GM21515 (cell line): ENCODE measurements around the gene NELFCD.
"Not testable (repeated sequence)": the region's sequence is repeated elsewhere in the genome, so short reads cannot be mapped to it uniquely, and the experiment has no call there.

Source experiments
- ATAC-seq: cut with Tn5 transposase; IDR thresholded peaks from one replicate; pipeline ENCODE4 v1.9.1; 2021; ENCODE audit not compliant: unreplicated experiment

The NELFCD gene

DNA sequence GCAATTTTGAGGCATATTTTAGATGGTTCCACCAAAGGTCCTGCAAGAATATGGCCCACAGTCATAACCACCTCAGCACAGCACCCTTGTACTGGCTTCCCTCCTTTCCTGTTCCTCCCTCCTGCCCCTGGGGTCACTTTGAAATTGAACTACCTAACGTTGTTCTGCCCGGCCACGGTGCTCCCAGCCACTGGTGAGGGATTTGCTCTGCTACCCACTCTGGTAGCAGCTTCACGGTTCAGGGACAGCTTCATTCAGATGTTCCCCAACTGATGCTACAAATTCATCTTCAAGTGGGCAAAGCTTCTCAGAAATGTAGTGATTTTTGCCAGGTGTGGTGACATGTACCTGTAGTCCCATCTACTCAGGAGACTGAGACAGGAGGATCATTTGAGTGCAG, 7.9 kb upstream of the NELFCD start:
- ATAC-seq = no peak

DNA sequence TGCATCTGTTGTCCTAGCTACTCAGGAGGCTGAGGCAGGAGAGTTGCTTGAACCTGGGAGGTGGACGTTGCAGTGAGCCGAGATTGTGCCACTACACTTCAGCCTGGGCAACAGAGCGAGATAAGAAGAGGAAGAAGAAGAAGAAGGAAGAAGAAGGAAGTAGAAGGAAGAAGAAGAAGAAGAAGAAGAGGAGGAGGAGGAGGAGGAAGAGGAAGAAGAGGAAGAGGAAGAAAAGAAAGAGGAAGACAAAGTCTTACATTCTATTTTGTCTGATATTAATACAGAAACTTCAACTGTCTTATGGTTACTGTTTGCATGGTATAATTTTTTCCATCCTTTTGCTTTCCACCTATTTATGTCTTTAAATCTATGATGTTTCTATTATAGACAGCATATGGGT, 7.2 kb upstream of the NELFCD start:
- no peak for ATAC-seq

DNA sequence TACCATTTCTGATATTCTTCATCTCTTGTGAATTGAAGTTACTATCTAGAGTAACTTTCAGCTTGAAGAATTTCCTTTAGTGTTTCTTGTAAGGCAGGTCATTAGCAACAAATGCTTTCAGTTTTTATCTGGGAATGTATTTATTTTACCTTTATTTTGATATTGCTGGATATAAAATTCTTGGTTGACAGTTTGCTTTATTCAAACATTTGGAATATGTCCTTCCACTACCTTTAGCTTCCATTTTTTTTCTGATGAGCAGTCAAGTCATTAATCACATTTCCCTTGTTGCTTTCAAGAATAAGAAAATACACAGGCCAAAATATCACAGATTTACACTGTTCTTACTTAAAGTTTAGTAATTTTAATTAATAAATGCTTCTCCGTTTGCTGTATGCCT, 5.7 kb upstream of the NELFCD start:
- ATAC-seq = no peak

DNA sequence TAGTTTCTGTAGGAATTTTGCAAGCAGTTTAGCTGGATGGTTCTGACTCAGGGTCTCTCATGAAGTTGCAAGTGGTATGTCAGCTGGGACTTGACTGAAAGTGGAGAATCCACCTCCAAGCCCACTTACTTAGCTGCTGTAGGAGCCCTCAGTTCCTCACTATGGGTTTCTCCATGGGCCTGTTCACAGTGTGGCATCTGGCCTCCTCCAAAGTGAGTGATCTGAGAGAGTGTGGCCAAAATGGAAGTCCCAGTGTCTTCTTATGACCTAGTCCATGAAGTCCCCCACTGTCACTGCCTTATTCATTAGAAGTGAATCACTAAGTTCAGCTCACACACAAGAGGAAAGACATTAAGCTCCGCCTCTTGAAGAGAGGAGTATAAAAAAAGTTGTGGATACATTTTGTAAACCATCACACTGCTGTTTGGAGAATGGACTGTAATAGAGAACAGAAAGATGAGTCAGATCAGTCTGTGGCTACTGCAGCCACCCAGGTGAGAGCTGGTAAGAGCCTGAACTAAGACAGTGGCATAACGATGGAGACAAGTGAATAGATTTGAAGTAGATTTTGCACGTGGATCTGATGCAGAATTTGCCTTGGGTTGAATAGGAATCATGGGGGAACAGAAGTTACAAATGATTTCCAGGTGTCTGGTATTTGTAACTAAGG, 4.9 kb upstream of the NELFCD start:
- no peak for ATAC-seq

DNA sequence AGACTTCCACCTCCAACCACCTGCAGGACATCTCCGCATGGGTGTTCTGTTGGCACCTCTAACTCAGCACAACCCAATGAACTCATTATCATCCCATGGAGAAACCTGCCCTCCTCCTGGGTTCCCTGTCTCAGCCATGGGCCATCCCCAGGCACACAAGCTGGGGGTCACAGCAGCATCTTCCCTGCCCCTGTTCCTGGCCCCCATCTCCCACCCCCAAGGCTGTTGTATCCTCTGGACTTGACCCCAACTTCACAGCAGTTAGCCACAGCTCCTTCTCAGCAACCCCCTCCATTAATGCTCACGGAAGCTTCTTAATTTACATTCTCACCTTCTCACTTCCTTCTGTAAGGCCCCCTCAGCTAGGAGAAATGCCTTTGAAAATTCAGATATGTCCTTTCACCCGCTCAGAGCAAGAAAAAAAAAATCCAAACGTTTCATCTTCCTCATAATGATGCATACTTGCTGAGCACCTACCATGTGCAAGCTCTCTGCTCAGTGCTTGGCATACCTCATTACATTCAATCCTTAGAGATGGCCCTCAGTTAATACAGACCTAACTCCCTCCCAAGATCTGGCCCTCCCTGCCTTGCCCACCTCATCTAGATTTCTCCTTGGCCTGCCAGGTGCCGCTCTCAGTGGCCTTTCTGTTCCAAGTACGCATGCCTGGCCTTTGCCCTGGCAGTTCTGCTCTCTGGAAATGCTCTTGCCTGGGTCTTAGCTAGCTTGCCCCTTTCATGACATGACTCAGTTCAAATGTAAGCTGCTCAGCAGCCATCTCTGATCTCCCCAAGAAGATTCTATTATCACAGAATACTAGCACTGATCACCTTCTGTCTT, 2.5 kb upstream of the NELFCD start:
- no peak for ATAC-seq

DNA sequence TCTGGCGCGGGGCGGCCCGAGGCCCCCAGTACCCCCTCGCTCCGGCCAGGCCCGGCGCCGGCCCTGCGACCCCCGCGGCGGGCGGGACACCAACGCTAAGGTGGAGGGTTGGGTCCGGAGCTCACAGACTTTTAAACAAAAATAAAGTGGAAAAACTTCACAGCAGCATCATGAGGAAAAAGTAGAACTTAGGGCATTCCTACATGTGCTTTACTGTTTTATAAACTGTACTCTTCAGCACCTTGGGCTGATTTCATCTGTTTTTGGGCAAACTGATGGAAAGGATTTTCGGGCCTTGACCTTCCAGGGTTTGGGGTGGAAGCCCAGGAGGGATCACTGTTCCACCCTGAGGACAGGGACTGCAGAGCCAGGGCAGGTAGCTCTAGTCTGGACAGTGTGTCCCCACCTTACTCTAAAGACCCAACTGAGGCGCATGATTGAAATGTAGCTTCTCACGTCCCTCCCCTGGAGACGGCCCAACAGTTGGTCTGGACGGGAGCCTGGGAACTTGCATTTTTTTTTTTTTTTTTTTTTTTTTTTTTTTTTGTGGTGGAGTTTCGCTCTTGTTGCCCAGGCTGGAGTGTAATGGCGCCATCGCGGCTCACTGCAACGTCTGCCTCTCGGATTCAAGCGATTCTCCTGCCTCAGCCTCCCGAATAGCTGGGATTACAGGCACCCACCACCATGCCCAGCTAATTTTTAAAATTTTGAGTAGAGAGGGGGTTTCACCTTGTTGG, 740 bp downstream of the NELFCD start:
- no peak for ATAC-seq

DNA sequence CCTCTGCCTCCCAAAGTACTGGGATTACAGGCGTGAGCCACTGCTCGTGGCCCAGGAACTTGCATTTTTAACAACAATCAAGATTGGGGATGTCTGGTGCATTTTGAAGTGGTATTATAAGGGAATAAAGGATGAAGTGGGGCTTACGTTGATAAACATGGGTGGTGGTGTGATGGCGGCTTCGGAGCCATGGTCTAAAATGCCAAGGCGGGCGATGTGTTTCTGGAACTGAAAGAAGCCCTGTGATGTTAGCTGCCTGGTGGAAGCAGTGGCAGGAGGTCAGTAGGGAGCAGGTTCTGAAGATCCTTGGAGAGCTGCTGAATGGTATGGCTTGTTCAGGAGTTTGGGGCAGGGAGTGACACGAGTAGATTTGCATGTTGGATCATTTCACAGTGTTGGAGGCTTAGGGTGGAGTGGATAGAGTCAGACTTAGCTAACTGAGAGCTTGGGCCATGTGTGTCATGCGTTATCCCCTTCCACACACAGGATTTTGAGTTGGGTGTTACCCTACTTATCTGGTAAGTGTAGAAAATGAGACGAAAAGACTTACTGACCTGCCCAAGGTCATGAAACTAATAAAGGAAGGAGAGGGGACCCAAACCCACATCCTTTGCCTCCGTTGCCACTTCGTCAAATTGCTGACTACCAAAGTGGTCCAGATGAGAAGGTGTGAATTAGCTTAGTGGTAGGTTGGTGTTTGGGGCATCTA, 1.5 kb downstream of the NELFCD start:
- ATAC-seq = no peak

DNA sequence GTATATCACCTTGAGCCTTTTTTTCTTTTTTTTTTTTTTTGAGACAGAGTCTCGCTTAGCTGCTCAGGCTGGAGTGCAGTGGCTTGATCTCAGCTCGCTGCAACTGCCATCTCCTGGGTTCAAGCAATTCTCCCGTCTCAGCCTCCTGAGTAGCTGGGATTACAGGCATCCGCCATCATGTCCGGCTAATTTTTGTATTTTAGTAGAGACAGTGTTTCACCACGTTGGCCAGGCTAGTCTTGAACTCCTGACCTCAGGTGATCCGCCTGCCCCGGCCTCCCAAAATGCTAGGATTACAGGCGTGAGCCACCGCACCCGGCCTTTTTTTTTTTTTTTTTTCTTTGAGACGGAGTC, 2.0 kb downstream of the NELFCD start:
- not testable (repeated sequence) for ATAC-seq

DNA sequence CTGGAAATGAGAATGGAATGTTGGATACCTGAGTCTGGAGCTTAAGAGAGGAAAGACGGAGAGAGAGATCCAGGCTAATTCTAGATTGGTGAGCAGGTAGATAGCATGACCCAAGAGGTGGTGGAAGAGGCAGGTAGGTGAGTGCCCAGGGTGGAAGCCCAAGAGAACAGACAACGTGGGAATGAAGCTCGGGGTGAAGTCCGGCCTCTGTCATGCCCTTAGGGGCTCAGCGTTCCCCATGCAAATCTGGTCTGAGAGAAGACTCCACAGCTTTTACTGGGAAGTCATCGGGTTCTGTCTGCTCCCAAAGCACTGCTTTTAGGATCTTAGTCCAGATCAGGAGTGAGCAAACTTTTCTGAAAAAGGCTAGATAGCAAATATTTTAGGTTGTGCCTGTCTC, 3.6 kb downstream of the NELFCD start:
- no peak for ATAC-seq

DNA sequence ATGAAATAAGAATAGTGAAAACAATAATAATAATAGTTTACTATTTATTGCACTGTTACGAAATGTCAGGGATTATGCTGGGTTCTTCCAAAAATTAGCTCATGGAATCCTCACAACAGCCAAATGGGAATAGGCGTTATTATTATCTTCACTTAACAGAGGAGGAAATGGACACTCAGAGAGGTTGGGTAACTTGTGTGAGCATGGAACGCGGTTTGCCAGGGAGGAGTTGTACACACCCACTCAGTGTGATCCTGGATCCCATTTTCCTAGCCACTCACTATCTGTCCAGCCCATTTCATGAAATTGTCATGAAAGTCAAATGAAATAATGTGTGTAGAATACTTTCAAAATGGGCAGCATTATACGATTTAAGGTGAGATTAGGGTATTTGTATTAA, 4.6 kb downstream of the NELFCD start:
- ATAC-seq = no peak

DNA sequence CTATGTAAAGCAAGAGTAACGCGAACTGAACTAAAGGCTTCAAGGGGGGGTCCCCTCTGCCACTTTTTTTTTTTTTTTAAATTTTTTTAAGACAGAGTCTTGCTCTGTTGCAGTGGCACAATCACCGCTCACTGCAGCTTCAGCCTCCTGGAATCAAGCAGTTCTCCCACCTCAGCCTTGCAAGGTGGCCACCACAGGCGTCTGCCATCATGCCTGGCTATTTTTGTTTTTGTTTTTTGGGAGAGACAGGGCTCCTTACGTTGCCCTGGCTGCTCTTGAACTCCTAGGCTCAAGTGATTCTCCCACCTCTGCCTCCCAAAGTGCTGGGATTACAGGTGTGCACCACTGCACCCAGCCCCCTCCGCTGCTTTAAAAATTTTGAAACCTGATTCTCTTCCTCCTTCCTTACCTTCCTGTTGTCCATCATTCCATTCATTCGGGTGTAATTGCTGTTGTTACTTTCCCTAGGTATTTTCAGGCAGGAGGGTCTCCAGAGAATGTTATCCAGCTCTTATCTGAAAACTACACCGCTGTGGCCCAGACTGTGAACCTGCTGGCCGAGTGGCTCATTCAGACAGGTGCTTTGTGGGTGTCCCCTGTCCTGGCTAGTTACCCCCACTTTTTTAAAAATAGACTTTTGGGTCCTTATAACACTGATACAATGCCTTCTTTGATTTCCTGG, 5.4 kb downstream of the NELFCD start:
- no peak for ATAC-seq

DNA sequence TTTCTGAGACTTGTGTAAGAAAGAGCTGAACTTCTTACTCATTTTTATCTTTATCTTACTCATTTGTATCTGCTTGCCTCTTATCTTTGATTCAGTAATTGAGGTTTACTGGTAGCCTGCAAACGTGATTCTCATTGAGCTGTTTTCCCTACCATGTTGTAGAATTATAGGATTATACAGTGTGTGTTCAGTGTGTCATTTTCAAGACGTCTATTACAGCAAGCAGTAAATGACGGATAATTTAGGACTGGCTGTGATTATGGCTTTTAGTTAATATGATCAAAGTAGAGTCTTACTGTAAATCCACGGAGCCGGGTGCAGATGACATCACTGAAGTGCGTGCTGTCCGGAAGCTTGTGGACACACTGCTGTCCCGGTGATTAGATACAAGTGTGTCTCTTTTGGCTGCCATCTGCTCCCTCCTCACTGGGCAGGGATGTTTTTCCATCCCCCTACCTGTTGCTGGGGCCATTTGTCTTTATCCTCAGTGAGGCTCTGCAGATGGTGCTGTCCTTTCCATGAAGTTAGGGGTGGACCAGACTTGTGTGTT, 6.0 kb downstream of the NELFCD start:
- no peak for ATAC-seq

DNA sequence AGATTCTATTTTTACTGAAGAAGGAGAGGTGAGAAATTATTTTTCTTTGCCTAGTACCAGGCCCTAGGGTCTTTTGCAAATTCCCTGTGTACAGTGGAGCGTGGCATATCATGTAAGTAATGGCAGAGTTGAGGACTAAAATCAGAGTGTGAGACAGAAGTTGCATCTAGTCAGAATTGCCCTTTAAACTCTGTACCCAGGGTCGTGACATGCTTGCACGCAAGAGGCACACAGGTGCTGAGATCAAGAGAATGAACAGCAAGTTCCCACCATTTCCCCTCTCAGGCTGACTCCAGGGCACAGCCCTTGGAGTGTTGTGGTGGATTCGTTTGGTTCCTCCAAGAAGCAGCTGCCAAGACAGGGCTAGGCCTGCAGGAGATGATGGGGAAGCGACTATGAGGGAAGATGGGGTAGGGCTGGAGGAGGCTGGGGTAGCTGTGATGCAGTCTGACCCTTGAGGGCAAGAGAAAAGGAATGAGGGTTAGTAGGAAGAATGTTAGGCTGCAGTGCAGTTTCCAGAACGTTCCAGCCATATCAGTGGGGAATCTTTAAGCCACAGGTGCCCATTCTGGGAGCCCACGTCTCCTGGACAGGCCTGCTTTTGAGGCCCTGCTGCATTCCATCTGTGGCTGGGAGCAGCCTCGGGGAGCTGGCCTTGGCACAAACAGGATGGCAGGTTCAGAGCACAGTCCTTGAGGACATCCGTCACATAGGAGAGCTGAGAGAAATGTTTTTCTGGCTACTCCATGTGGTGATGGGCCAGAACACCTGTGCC, 6.9 kb downstream of the NELFCD start:
- no peak for ATAC-seq

DNA sequence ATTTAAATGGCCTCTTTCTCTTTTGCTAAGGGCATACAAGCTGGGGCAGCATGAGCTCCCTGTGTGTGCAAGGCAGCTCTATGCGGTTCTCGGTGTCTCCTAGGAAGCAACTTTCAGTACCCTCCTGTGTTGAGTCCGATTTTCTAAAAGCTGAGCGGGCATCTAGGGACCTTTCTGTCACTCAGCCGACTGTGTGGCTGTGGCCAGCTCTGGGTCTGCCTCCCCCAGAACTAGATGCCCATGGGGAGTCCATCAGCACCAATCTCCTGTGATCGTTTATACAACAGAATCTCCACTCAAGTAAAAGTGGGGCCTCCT, 7.5 kb downstream of the NELFCD start:
- no peak for ATAC-seq

DNA sequence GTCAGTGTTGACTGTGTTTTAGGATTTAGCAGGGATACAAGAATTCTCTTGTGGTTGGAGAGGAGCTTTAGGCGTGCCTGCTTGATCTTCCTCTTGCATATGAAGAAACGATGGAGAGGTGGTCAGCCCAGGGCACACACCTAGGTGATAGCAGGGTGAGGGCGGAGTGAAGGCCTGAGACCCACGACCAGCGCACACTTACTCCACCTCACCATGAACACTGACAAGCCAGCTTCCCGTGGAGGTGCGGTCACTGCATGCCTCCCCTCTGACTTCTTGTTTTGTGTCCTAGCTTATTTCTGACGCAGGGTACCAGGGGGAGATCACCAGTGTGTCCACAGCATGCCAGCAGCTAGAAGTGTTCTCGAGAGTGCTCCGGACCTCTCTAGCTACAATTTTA, 8.1 kb downstream of the NELFCD start:
- no peak for ATAC-seq

DNA sequence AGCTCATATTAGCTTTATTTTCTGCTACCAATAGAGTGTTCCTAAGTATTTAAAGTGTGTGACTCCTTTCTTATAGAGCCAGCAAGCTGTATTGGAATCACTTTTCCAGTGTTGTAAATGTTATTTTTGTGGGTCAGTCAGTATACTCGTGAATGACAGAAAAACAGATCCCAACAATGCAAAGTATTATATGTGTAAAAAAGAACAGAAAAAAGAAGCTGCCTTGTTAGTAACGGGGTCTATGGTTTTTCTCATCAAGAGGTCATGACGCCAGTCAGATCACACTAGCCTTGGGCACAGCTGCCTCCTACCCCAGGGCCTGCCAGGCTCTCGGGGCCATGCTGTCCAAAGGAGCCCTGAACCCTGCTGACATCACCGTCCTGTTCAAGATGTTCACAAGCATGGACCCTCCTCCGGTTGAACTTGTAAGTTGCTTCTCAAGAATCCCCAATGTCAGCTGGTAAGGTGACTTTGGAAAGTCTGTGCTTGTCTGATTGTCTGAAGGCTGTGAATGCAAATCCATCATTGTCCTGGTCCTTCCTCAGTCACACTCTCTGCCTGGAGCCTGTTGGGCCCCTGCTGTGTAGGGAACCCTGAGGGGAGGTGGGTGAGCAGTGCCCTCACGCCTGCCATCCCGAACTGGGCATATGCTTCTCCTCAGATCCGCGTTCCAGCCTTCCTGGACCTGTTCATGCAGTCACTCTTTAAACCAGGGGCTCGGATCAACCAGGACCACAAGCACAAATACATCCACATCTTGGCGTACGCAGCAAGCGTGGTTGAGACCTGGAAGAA, 9.8 kb downstream of the NELFCD start:
- ATAC-seq = no peak

DNA sequence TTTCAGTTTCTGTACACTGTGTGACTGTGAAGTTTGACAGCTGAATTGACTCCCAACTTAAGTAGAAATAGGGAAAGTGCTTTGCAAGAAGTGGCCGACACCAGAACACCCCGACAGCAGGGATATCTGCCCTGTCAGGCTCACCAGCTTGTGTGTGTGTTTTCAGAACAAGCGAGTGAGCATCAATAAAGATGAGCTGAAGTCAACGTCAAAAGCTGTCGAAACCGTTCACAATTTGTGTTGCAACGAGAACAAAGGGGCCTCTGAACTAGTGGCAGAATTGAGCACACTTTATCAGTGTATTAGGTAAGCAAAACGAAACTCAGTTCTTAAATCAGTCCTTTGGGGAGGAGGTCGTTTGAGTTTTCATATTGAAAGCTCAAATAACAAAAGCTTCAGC, 10.7 kb downstream of the NELFCD start:
- no peak for ATAC-seq

DNA sequence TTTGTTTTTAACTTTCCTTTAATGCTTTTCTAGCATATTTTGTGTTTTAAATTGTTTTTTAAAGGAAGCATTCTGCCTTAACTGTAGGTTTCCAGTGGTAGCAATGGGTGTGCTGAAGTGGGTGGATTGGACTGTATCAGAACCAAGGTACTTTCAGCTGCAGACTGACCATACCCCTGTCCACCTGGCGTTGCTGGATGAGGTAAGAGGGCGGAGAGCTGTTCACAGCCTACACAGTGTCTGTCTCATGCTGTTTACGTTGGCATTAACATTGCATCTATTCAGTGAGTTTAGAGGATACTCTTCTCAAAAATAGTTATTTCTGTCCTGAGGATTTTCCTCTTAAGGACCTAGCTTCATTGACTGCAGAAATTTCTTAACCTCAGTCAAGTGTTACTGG, 11.9 kb downstream of the NELFCD start:
- ATAC-seq = no peak
